Natural killer cell (primary cell): Measurements from ENCODE around the gene CTSF. TPM values are rescaled to one million over a fixed set of nuclear protein-coding genes. Genes with fewer than 3 reads are reported as not detected.

Source experiments
- ATAC-seq, 3 donors: fragments of 150-1000 bp in 2 of 3; fragments of 200-7000 bp in 1 of 3; cut with Tn5 transposase; 1 replicate in 1 of 3; 2 replicates in 2 of 3; pipeline ENCODE4 v1.10.0; 2021; ENCODE audit warnings: mild to moderate bottlenecking in 2 of 3, moderate library complexity in 2 of 3
- DNase-seq, 2 donors: peaks; one replicate each; pipeline versions ENCODE4 v3.0.0 to v3.0.0-alpha.2; 2013 to 2021; ENCODE audit warnings: mixed read lengths in 1 of 2
- H3K27ac ChIP-seq: one replicate; pipeline ENCODE4 v1.5.1; 2013; ENCODE audit warnings: mild to moderate bottlenecking, low read length
- H3K27me3 ChIP-seq: one replicate; pipeline ENCODE4 v1.6.1; 2013; ENCODE audit warnings: low read length; ENCODE audit not compliant: control insufficient read depth, insufficient read depth
- H3K36me3 ChIP-seq: one replicate; pipeline ENCODE4 v1.6.1; 2013; ENCODE audit warnings: low read length; ENCODE audit not compliant: control insufficient read depth, insufficient read depth
- H3K4me1 ChIP-seq: one replicate; pipeline ENCODE4 v1.6.1; 2013; ENCODE audit warnings: low read length; ENCODE audit not compliant: control insufficient read depth, insufficient read depth
- H3K4me3 ChIP-seq: one replicate; pipeline ENCODE4 v1.5.1; 2013; ENCODE audit warnings: low read length
- H3K9me3 ChIP-seq: one replicate; pipeline ENCODE4 v1.6.1; 2013; ENCODE audit warnings: low read length; ENCODE audit not compliant: control insufficient read depth, insufficient read depth
- H3K27ac Mint-ChIP-seq, 2 donors: one replicate each; pipeline ENCODE4 v1.8.0; 2022; ENCODE audit warnings: mild to moderate bottlenecking in 2 of 2, mixed read lengths in 2 of 2, moderate library complexity in 1 of 2
- H3K27me3 Mint-ChIP-seq, 2 donors: one replicate each; pipeline ENCODE4 v1.8.0; 2022; ENCODE audit warnings: low read depth in 2 of 2, mixed read lengths in 2 of 2
- H3K36me3 Mint-ChIP-seq: one replicate; pipeline ENCODE4 v1.8.0; 2022; ENCODE audit warnings: mixed read lengths
- H3K4me1 Mint-ChIP-seq, 2 donors: one replicate each; pipeline ENCODE4 v1.8.0; 2022; ENCODE audit warnings: mixed read lengths in 2 of 2
- H3K4me3 Mint-ChIP-seq: one replicate; pipeline ENCODE4 v1.8.0; 2022; ENCODE audit warnings: mild to moderate bottlenecking, moderate library complexity, mixed read lengths
- H3K9me3 Mint-ChIP-seq, 2 donors: one replicate each; pipeline ENCODE4 v1.8.0; 2022; ENCODE audit warnings: mixed read lengths in 2 of 2
- CTCF ChIP-seq: fragments of 200-600 bp; IDR thresholded peaks from one replicate; pipeline ENCODE4 v1.8.0; 2022; ENCODE audit warnings: antibody characterized with exemption
- WGBS: methylation state at CpG from one replicate; pipeline ENCODE4 v1.1.7; 2013; ENCODE audit warnings: missing lambda C conversion rate; ENCODE audit not compliant: insufficient coverage; 5-methylcytosine and 5-hydroxymethylcytosine counted together
- intact Hi-C: fragments of 100-400 bp; cut with micrococcal nuclease; formaldehyde crosslinking; loops from one replicate; pipeline ENCODE4 v1.14.2; 2022
- total RNA-seq, 4 donors: library from RNA; stranded (reverse); fragments of 120-200 nt in 1 of 4; gene quantifications; one replicate each; pipeline versions ENCODE4 v1.2.3 to v1.2.4, GENCODE V29; 2013 to 2022

The CTSF gene
- total RNA-seq, 3 donors from 2014 or later (not counting 1 experiment from before 2014, with no cell fraction given), result 17.1 to 27.0 (median 24.8) TPM

GRCh38 chr11:66529069-66529468 is 39.3 kb downstream of the CTSF start:
- no peaks in the 10 kb centered on the region for H3K9me3 Mint-ChIP-seq
- WGBS, result 91% methylated on average over 10 of the region's 10 CpGs
- Histone ChIP-seq H3K27me3 (no peaks in the 10 kb centered on the region), H3K36me3 (peaks cover 15% of the 10 kb centered on the region), H3K27ac (no peak overlapping the region), H3K4me3 (no peak overlapping the region), H3K4me1 (no peaks in the 10 kb centered on the region), H3K9me3 (no peaks in the 10 kb centered on the region)
- no peak for DNase-seq
- ATAC-seq, result no peak
- intact Hi-C loops, result no loop called here
- no peak overlapping the region for H3K27ac Mint-ChIP-seq
- no peaks in the 10 kb centered on the region for H3K27me3 Mint-ChIP-seq
- TF ChIP-seq CTCF, result no peak
- H3K36me3 Mint-ChIP-seq, result no peaks in the 10 kb centered on the region
- peaks cover 0 to 14% of the 10 kb centered on the region in 2 donors for H3K4me1 Mint-ChIP-seq
- no peak overlapping the region for H3K4me3 Mint-ChIP-seq

- Mint-ChIP-seq H3K4me1 (no peaks in the 10 kb centered on the region), H3K27ac (no peak overlapping the region), H3K4me3 (no peak overlapping the region), H3K27me3 (no peaks in the 10 kb centered on the region), H3K9me3 (no peaks in the 10 kb centered on the region), H3K36me3 (peaks cover 8% of the 10 kb centered on the region)
- no peaks in the 10 kb centered on the region for H3K9me3 ChIP-seq
- H3K4me3 ChIP-seq, result no peak overlapping the region
- TF ChIP-seq CTCF, result no peak
- no peaks in the 10 kb centered on the region for H3K4me1 ChIP-seq
- H3K27ac ChIP-seq, result no peak overlapping the region
- H3K36me3 ChIP-seq, result peaks cover 39% of the 10 kb centered on the region
- no peak for DNase-seq
- H3K27me3 ChIP-seq, result no peaks in the 10 kb centered on the region
- WGBS, result 100% methylated on average over 4 of the region's 10 CpGs
- no peak for ATAC-seq
- intact Hi-C loops, result no loop called here
These were observed 43.9 kb downstream of the CTSF start for GRCh38 chr11:66524304-66525040.

GRCh38 chr11:66523611-66524010 is 44.8 kb downstream of the CTSF start:
- no peaks in the 10 kb centered on the region for H3K9me3 Mint-ChIP-seq
- no peak overlapping the region for H3K4me3 ChIP-seq
- H3K36me3 Mint-ChIP-seq, result peaks cover 8% of the 10 kb centered on the region
- no peak for TF ChIP-seq CTCF
- peaks cover 41% of the 10 kb centered on the region for H3K36me3 ChIP-seq
- H3K4me3 Mint-ChIP-seq, result no peak overlapping the region
- no peaks in the 10 kb centered on the region for H3K27me3 Mint-ChIP-seq
- no peak for ATAC-seq
- no peak overlapping the region for H3K27ac Mint-ChIP-seq
- DNase-seq, result no peak
- no peaks in the 10 kb centered on the region for H3K4me1 ChIP-seq
- intact Hi-C loops, result no loop called here
- H3K27ac ChIP-seq, result no peak overlapping the region
- H3K27me3 ChIP-seq, result no peaks in the 10 kb centered on the region
- H3K9me3 ChIP-seq, result no peaks in the 10 kb centered on the region
- no peaks in the 10 kb centered on the region for H3K4me1 Mint-ChIP-seq
- WGBS, result 97% methylated on average over 11 of the region's 11 CpGs

Other genes with a start within 250 kb of the CTSF start
- gene RIN1, start 232.2 kb downstream of the CTSF start, total RNA-seq, result 1 to 10 TPM; 1.3 to 7.9 (median 2.5) TPM
- 10 to 100 TPM; 48.1 to 55.6 (median 48.2) TPM for gene BRMS1, start 223.5 kb downstream of the CTSF start, total RNA-seq
- 1 to 10 TPM; 2.0 to 4.2 (median 2.5) TPM for gene B4GAT1, start 221.0 kb downstream of the CTSF start, total RNA-seq
- gene SLC29A2, start 196.8 kb downstream of the CTSF start, total RNA-seq, result 1 to 10 TPM; 1.5 to 1.8 (median 1.6) TPM
- gene NPAS4, start 147.6 kb downstream of the CTSF start, total RNA-seq, result not detected
- gene MRPL11, start 129.8 kb downstream of the CTSF start, total RNA-seq, result 10 to 100 TPM; 20.7 to 24.2 (median 23.9) TPM
- gene PELI3, start 101.7 kb downstream of the CTSF start, total RNA-seq, result 1 to 10 TPM; 5.3 to 6.3 (median 5.6) TPM
- 10 to 100 TPM; 37.4 to 42.9 (median 38.6) TPM for gene DPP3, start 88.2 kb downstream of the CTSF start, total RNA-seq
- 10 to 100 TPM; 12.5 to 22.5 (median 18.1) TPM for gene BBS1, start 58.0 kb downstream of the CTSF start, total RNA-seq
- gene ZDHHC24, start 22.6 kb downstream of the CTSF start, total RNA-seq, result 10 to 100 TPM; 18.5 to 34.9 (median 28.9) TPM
- gene ACTN3, start 21.7 kb downstream of the CTSF start, total RNA-seq, result under 1 TPM; 0.33 to 1.00 (median 0.50) TPM
- under 1 TPM; 0.40 to 0.68 (median 0.49) TPM for gene CCDC87, start 24.5 kb upstream of the CTSF start, total RNA-seq
- gene CCS, start 24.6 kb upstream of the CTSF start, total RNA-seq, result 10 to 100 TPM; 27.1 to 35.6 (median 32.4) TPM
- gene RBM14, start 48.0 kb upstream of the CTSF start, total RNA-seq, result 100 to 1,000 TPM; 289 to 325 (median 307) TPM
- gene RBM4, start 70.1 kb upstream of the CTSF start, total RNA-seq, result 100 to 1,000 TPM; 219 to 241 (median 224) TPM
- 10 to 100 TPM; 11.1 to 23.0 (median 12.4) TPM for gene RBM4B, start 109.3 kb upstream of the CTSF start, total RNA-seq
- 1 to 10 TPM in 1 of 3 donors, not detected in 2; 1.1 TPM for gene SPTBN2, start 160.6 kb upstream of the CTSF start, total RNA-seq